ENCODE data around the gene ETFRF1. TPM values are rescaled to one million over a fixed set of nuclear protein-coding genes. Genes with fewer than 3 reads are reported as not detected.

ETFRF1 gene
- total RNA-seq, 2 donors from 2014 or later = 48.7 to 82.4 TPM

- Histone ChIP-seq H3K4me1 (no peaks in the 10 kb centered on the region), H3K36me3 (no peaks in the 10 kb centered on the region), H3K27me3 (no peaks in the 10 kb centered on the region), H3K9me3 (no peaks in the 10 kb centered on the region), H3K4me3 (no peak overlapping the region), H3K27ac (no peak overlapping the region)
- no peak for TF ChIP-seq CTCF (IDR thresholded peaks at IDR 0.05)
- DNase-seq (ENCODE audit: low spot score) = no peak
These were observed 8.1 kb upstream of the ETFRF1 start for GRCh38 chr12:25186788-25187402.

- H3K4me3 ChIP-seq = no peak overlapping the region
- no peaks in the 10 kb centered on the region for H3K36me3 ChIP-seq
- no peak for TF ChIP-seq CTCF (IDR thresholded peaks at IDR 0.05)
- no peaks in the 10 kb centered on the region for H3K27me3 ChIP-seq
- no peaks in the 10 kb centered on the region for H3K9me3 ChIP-seq
- no peak for DNase-seq (ENCODE audit: low spot score)
- H3K4me1 ChIP-seq = no peaks in the 10 kb centered on the region
- H3K27ac ChIP-seq = no peak overlapping the region
These were observed 7.3 kb upstream of the ETFRF1 start for GRCh38 chr12:25187781-25188180.

- TF ChIP-seq CTCF (IDR thresholded peaks at IDR 0.05) = no peak
- no peaks in the 10 kb centered on the region for H3K9me3 ChIP-seq
- H3K27me3 ChIP-seq = no peaks in the 10 kb centered on the region
- H3K4me3 ChIP-seq = no peak overlapping the region
- DNase-seq (ENCODE audit: low spot score) = no peak
- H3K36me3 ChIP-seq = no peaks in the 10 kb centered on the region
- H3K27ac ChIP-seq = no peak overlapping the region
- peaks cover 0 to 6% of the 10 kb centered on the region in 2 donors for H3K4me1 ChIP-seq
These were observed 5.4 kb upstream of the ETFRF1 start for GRCh38 chr12:25189656-25190055.

- H3K4me3 ChIP-seq = no peak overlapping the region
- H3K27ac ChIP-seq = no peak overlapping the region
These were observed 4.2 kb upstream of the ETFRF1 start for GRCh38 chr12:25190793-25191192.

GRCh38 chr12:25194214-25194613 lies 823 bp upstream of the ETFRF1 start:
- TF ChIP-seq CTCF (IDR thresholded peaks at IDR 0.05) = no peak
- H3K9me3 ChIP-seq = no peaks in the 10 kb centered on the region
- H3K36me3 ChIP-seq = no peaks in the 10 kb centered on the region
- H3K4me1 ChIP-seq = peaks cover 0 to 19% of the 10 kb centered on the region in 2 donors
- H3K27ac ChIP-seq = no peak overlapping the region
- DNase-seq (ENCODE audit: low spot score) = no peak
- no peaks in the 10 kb centered on the region for H3K27me3 ChIP-seq
- peak overlapping the region in 1 of 2 donors; percentile 65 for H3K4me3 ChIP-seq

More at GRCh38 chr12:25190793-25191192, 4.2 kb upstream of the ETFRF1 start:
- TF ChIP-seq CTCF (IDR thresholded peaks at IDR 0.05) = no peak
- no peaks in the 10 kb centered on the region for H3K36me3 ChIP-seq
- DNase-seq (ENCODE audit: low spot score) = no peak
- H3K27me3 ChIP-seq = no peaks in the 10 kb centered on the region
- H3K4me1 ChIP-seq = peaks cover 0 to 7% of the 10 kb centered on the region in 2 donors
- no peaks in the 10 kb centered on the region for H3K9me3 ChIP-seq

GRCh38 chr12:25194722-25195055 lies 348 bp upstream of the ETFRF1 start:
- H3K9me3 ChIP-seq = no peaks in the 10 kb centered on the region
- H3K36me3 ChIP-seq = no peaks in the 10 kb centered on the region
- H3K4me1 ChIP-seq = peaks cover 0 to 19% of the 10 kb centered on the region in 2 donors
- no peak for DNase-seq (ENCODE audit: low spot score)
- peak overlapping the region; percentile 57 to 65 for H3K4me3 ChIP-seq
- no peaks in the 10 kb centered on the region for H3K27me3 ChIP-seq
- peak overlapping the region; percentile 88 to 91 for H3K27ac ChIP-seq
- TF ChIP-seq CTCF (IDR thresholded peaks at IDR 0.05) = no peak
